Activated CD8-positive, alpha-beta T cell treated with anti-CD3 and anti-CD28 coated beads, Interleukin-2, amount 10 ng/mL, durations not matched to agents 7 days and 5 days (primary cell): ENCODE measurements around the gene KPNB1. TPM values are rescaled to one million over a fixed set of nuclear protein-coding genes. Genes with fewer than 3 reads are reported as not detected.

Experiments
- ATAC-seq: fragments of 150-1000 bp; cut with Tn5 transposase; one replicate; pipeline ENCODE4 v1.10.0; 2021; ENCODE audit warnings: moderate library complexity
- CTCF ChIA-PET: fragments of 350-600 bp; sonication (Branson Sonifier 250); formaldehyde crosslinking; loops from one replicate; lab custom pipeline; 2021; ENCODE audit warnings: antibody characterized with exemption; lab: Charles Lee
- POLR2A ChIA-PET: fragments of 350-600 bp; sonication (Branson Sonifier 250); formaldehyde crosslinking; loops from one replicate; lab custom pipeline; 2021; ENCODE audit warnings: antibody characterized with exemption; lab: Charles Lee
- DNase-seq: peaks from one replicate; pipeline ENCODE4 v3.0.0-alpha.2; 2020
- H3K27ac Mint-ChIP-seq: one replicate; pipeline ENCODE4 v1.8.0; 2021; ENCODE audit warnings: mild to moderate bottlenecking, mixed read lengths
- H3K27me3 Mint-ChIP-seq: one replicate; pipeline ENCODE4 v1.8.0; 2021; ENCODE audit warnings: low read depth, mixed read lengths
- H3K36me3 Mint-ChIP-seq: one replicate; pipeline ENCODE4 v1.8.0; 2021; ENCODE audit warnings: low read depth, mixed read lengths
- H3K4me1 Mint-ChIP-seq: one replicate; pipeline ENCODE4 v1.8.0; 2021; ENCODE audit warnings: low read depth, mixed read lengths
- H3K4me3 Mint-ChIP-seq: one replicate; pipeline ENCODE4 v1.8.0; 2021; ENCODE audit warnings: mild to moderate bottlenecking, mixed read lengths
- H3K9me3 Mint-ChIP-seq: one replicate; pipeline ENCODE4 v1.8.0; 2022; ENCODE audit warnings: mixed read lengths; ENCODE audit not compliant: insufficient read depth
- total RNA-seq, 2 experiments: library from RNA; stranded (reverse); gene quantifications; one replicate each; pipeline ENCODE4 v1.2.3, GENCODE V29; 2021

KPNB1 gene
- total RNA-seq, 2 experiments from 2014 or later = 413 to 427 TPM

DNA sequence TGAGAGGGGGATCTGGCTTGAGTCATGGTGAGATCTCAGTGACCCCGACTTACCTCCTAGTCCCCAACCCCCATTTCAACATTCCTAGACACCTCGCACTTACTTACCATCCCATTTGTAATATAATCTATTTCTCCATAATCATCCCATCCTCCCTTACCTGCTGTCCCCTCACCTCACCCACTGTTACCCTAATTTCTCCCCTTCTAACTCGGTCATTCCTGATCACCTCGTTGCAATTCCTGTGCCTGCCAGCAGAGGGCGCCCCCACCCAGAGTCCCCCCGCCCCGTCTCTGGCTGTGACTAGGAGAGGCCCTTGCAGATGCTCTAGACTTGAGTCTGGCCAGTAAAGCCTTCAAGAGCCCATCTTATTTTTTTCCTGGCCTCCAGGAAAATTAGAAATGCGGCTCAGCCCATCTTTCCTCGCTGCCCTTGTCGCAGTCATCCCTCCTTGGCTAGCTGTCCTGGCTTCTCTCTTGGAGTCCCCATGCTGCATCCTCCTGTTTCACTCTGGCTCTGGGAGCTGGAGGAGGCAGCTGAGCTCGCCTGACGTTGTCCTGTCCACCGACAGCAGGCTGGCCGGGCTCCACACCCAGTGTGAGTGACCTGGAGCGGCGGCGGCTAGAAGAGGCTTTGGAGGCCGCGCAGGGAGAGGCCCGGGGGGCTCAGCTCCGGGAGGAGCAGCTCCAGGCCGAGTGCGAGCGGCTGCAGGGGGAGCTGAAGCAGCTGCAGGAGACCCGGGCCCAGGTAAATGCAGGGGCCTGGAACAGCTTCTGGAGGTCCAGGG, 49.2 kb downstream of the KPNB1 start:
- peak; percentile 87 for DNase-seq
- ChIA-PET POLR2A (interaction anchor here (0.6 to 4.4 kb wide), 4 partner anchors 31 to 50 kb away, joined by 3 to 34 read pairs (median 4); partner anchors contain the start of gene TBX21), CTCF (interaction anchor here (0.7 to 12.8 kb wide), 25 partner anchors 9 to 312 kb away, joined by 3 to 474 read pairs (median 7); partner anchors contain the start of genes KPNB1 and TBX21)
- Mint-ChIP-seq H3K9me3 (no peaks in the 10 kb centered on the region), H3K36me3 (no peaks in the 10 kb centered on the region), H3K27me3 (no peaks in the 10 kb centered on the region), H3K4me3 (no peak overlapping the region), H3K4me1 (peaks cover 54% of the 10 kb centered on the region), H3K27ac (peak overlapping the region; percentile 65)
- ATAC-seq = peak; percentile 30

DNA sequence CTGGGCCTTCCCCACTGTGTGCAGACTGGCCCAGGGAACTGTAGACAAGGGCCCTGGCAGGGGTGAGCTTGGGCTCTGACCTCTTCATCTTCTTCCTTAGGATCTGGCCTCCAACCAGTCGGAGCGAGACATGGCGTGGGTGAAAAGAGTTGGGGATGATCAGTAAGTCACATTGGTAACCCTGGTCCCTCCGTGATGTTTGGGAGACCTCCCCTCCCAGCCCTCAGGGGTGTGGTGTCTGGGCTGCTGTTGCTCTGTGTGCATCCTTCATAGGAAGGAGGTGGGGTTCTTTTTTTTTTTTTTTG, 49.8 kb downstream of the KPNB1 start:
- Mint-ChIP-seq H3K36me3 (no peaks in the 10 kb centered on the region), H3K27me3 (no peaks in the 10 kb centered on the region), H3K27ac (peak overlapping the region; percentile 65), H3K4me1 (peaks cover 60% of the 10 kb centered on the region), H3K4me3 (no peak overlapping the region), H3K9me3 (no peaks in the 10 kb centered on the region)
- ATAC-seq (no peak), DNase-seq (no peak)
- ChIA-PET CTCF (interaction anchor here (0.7 to 12.8 kb wide), 22 partner anchors 8 to 312 kb away, joined by 3 to 474 read pairs (median 7); partner anchors contain the start of genes KPNB1 and TBX21), POLR2A (interaction anchor here (1.2 to 4.4 kb wide), 2 partner anchors 32 to 35 kb away, joined by 5 to 34 read pairs; partner anchors contain the start of gene TBX21)

DNA sequence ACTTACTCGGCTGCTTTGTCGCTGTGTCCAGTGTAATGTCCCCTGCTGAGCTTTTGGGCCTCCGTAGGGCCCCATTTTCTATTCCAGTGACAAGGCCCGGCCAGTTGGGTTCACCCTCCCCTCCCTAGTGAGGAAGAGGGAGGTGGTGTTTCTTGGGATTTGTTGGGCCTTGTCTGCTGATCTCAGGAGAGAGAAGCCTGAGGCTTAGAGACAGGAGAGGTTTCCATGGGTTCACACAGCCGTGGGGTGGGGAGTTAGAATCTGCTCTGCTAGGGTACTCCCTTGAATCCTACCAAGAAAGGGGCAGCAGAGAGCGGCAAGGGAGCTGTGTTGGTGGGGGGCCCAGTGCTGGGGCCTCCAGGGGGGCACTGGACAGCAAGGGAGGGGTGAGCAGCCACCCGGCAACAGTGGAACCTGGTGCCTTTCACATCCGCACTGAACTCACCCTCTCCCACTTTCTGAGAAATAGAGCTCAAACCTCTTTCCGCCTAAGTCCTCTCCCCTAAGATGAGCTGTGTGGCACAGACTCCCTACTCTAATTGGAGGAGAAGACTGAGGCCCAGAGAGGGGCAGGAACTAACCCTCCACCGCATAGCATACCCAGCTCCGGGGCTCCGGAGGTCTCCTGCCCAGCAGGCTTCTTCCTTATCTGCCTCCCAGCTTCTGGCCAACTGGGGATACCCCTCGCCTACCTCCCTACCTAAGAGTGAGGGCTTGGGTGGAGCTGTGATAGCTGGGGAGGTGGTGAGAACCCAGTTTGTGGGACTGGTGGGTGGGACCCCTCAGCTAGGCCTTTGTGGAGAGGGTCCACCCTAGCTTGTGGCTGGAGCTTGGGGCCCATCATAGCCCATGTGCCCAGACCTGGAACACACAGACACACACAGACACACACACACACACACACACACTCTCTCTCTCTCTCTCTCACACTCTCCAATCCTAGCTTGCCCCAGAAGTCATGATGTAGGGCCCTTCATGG, 51.0 kb downstream of the KPNB1 start:
- ChIA-PET CTCF (interaction anchor here (0.6 to 12.8 kb wide), 15 partner anchors 8 to 101 kb away, joined by 3 to 474 read pairs (median 5); partner anchors contain the start of genes KPNB1 and TBX21), POLR2A (interaction anchor here (0.7 to 4.4 kb wide), 10 partner anchors 8 to 195 kb away, joined by 3 to 34 read pairs (median 6); partner anchors contain the start of genes LRRC46, MRPL10 and TBX21)
- no peaks in the 10 kb centered on the region for H3K9me3 Mint-ChIP-seq
- H3K4me1 Mint-ChIP-seq = peaks cover 67% of the 10 kb centered on the region
- no peaks in the 10 kb centered on the region for H3K36me3 Mint-ChIP-seq
- peak overlapping the region; percentile 33 for H3K4me3 Mint-ChIP-seq
- no peaks in the 10 kb centered on the region for H3K27me3 Mint-ChIP-seq
- DNase-seq (peak; percentile 62), ATAC-seq (peak; percentile 48)
- H3K27ac Mint-ChIP-seq = peak overlapping the region; percentile 87

DNA sequence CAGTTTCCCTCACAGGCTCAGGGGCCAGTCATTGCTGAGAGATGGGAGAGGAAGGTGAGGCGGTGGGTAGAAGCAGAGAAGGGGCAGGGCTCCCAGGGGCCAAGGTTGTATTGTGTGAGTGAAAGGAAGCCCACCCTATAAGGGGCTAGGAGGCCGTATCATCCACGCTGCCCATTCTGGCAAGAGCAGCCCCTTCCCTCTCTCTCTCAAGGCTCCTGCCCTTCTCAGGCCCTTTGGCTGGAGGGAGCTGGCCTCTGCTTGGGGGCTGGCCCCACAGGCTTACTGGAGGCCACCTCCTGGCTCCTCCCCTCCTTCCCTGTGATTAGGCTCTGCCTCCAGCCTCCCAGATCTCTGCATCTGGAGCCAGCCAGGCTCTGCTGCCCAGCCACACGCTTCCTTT, 51.9 kb downstream of the KPNB1 start:
- ChIA-PET CTCF (interaction anchor here (0.8 to 12.8 kb wide), 7 partner anchors 16 to 100 kb away, joined by 3 to 474 read pairs (median 5); partner anchors contain the start of genes KPNB1 and TBX21), POLR2A (interaction anchor here (0.9 to 4.4 kb wide), 7 partner anchors 9 to 33 kb away, joined by 3 to 34 read pairs (median 6); partner anchors contain the start of gene TBX21)
- H3K27ac Mint-ChIP-seq = peak overlapping the region; percentile 87
- H3K9me3 Mint-ChIP-seq = no peaks in the 10 kb centered on the region
- H3K4me3 Mint-ChIP-seq = peak overlapping the region; percentile 33
- DNase-seq (no peak), ATAC-seq (no peak)
- H3K36me3 Mint-ChIP-seq = no peaks in the 10 kb centered on the region
- H3K4me1 Mint-ChIP-seq = peaks cover 75% of the 10 kb centered on the region
- no peaks in the 10 kb centered on the region for H3K27me3 Mint-ChIP-seq

DNA sequence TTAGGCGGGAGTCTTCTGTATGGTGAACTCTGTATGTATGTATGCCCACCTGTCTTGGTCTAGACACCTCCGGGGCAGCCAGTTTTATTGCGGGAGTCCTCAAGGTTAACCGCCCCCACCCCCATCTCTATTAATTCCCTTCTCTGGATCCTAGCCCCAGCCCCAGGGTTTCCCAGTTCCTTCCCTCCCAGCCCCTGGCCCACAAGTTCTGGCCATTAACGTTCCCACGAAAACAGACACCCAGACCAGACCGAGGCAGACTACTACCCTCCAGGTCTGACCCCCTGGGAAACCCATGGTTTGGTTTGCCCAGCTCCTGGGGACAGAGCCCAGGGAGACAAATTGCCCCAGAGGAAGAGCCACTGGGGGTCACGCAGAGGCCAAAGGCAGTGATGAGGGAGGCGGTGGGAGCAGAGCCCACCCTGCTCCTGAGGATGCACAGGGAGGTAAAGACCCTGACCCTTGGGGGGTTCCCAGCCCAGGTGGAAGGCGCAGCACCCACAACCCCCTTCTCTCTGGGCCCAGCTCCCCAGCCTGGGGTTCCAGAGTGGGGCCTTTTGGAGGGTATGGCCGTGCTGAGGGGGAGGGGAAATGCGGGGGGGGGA, 52.8 kb downstream of the KPNB1 start:
- ChIA-PET POLR2A (interaction anchor here (0.8 to 4.4 kb wide), 5 partner anchors 10 to 193 kb away, joined by 3 to 34 read pairs (median 3); partner anchors contain the start of gene TBX21), CTCF (interaction anchor here (1.0 to 12.8 kb wide), 3 partner anchors 15 to 100 kb away, joined by 3 to 474 read pairs (median 113); partner anchors contain the start of gene TBX21)
- Mint-ChIP-seq H3K4me1 (peaks cover 82% of the 10 kb centered on the region), H3K9me3 (no peaks in the 10 kb centered on the region), H3K27ac (peak overlapping the region; percentile 87), H3K4me3 (peak overlapping the region; percentile 15), H3K27me3 (no peaks in the 10 kb centered on the region), H3K36me3 (no peaks in the 10 kb centered on the region)
- no peak for DNase-seq
- no peak for ATAC-seq

DNA sequence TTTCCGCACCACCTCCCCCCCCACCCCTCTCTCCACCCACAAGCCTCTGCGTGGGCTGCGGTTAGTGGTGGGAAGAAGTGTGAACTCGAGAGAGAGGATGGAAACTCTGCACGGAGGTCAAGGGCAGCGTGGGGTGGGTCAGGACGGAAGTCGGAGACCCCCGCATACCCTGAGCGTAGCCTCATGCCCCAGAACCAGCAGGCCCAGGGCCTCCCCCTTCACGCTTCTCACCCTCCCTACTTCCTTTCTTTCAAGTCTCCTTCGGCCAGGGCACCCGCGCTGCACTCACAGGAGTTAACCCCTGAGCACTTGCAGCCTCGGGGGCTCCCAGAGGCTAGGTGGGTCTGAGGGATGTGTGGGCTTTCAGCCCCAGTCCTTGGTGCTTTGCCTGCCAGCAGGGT, 53.5 kb downstream of the KPNB1 start:
- POLR2A ChIA-PET = interaction anchor here (0.7 to 4.4 kb wide), 3 partner anchors 10 to 109 kb away, joined by 3 to 34 read pairs (median 3); partner anchors contain the start of gene TBX21
- DNase-seq (peak; percentile 74), ATAC-seq (peak; percentile 40)
- Mint-ChIP-seq H3K4me3 (peak overlapping the region; percentile 61), H3K27ac (peak overlapping the region; percentile 92), H3K36me3 (no peaks in the 10 kb centered on the region), H3K4me1 (peaks cover 88% of the 10 kb centered on the region), H3K9me3 (no peaks in the 10 kb centered on the region), H3K27me3 (no peaks in the 10 kb centered on the region)
- CTCF ChIA-PET = interaction anchor here (1.9 to 12.8 kb wide), 2 partner anchors 16 to 32 kb away, joined by 14 to 474 read pairs; partner anchors contain the start of gene TBX21

DNA sequence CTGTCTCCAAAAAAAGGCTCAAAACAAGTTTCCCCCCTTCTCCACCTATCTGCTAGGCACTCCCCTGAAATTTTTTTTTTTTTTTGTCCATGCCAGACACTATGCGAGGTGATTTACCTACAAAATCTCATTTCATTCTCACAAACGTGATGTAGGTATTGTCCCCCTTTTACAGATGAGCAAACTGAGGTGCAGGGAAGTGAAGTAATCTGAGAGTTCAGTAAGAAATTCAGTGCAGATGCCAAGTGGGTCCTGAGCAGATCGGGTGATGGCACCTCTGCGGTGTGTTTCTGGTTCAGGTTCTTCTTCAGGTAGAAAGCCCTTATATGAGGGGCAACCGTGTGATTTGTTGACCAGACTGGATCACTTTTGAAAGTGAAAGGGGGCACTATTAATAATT, 54.0 kb downstream of the KPNB1 start:
- ATAC-seq = no peak
- ChIA-PET POLR2A (interaction anchor here (0.7 to 1.7 kb wide), 3 partner anchors 29 to 109 kb away, joined by 3 to 11 read pairs (median 4); partner anchors contain the start of gene TBX21), CTCF (interaction anchor here (1.9 to 12.8 kb wide), 2 partner anchors 15 to 32 kb away, joined by 14 to 474 read pairs; partner anchors contain the start of gene TBX21)
- Mint-ChIP-seq H3K4me1 (peaks cover 87% of the 10 kb centered on the region), H3K9me3 (no peaks in the 10 kb centered on the region), H3K27ac (peak overlapping the region; percentile 92), H3K36me3 (no peaks in the 10 kb centered on the region), H3K27me3 (no peaks in the 10 kb centered on the region), H3K4me3 (peak overlapping the region; percentile 61)
- DNase-seq = no peak

DNA sequence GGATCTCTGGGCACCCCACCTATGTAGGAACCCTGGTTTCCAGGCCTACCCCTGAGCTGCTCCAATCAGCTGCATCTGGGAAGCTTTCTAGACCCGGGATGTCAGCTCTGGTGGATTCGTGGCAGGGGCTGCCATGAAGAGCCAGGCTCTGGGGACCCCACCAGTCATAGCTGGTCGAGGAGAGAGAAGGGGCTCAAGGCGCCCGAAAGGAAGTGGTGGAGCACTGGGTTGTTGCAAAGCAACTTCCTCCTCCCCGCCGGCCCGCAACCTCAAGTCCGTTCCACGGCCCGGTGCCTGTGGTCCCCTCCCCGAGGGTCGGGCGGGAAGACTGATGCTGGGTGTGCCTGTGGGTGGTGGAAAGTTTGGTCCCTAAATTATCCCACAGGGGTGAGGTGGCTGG, 54.4 kb downstream of the KPNB1 start:
- DNase-seq = peak; percentile 59
- Mint-ChIP-seq H3K36me3 (no peaks in the 10 kb centered on the region), H3K27ac (peak overlapping the region; percentile 92), H3K9me3 (no peaks in the 10 kb centered on the region), H3K4me3 (peak overlapping the region; percentile 61), H3K27me3 (no peaks in the 10 kb centered on the region), H3K4me1 (peaks cover 82% of the 10 kb centered on the region)
- ATAC-seq = peak; percentile 3
- ChIA-PET POLR2A (interaction anchor here (1.0 to 1.7 kb wide), 4 partner anchors 17 to 32 kb away, joined by 3 to 11 read pairs (median 4); partner anchors contain the start of gene TBX21), CTCF (interaction anchor here (0.7 to 12.8 kb wide), 4 partner anchors 15 to 86 kb away, joined by 3 to 474 read pairs (median 8); partner anchors contain the start of gene TBX21)

DNA sequence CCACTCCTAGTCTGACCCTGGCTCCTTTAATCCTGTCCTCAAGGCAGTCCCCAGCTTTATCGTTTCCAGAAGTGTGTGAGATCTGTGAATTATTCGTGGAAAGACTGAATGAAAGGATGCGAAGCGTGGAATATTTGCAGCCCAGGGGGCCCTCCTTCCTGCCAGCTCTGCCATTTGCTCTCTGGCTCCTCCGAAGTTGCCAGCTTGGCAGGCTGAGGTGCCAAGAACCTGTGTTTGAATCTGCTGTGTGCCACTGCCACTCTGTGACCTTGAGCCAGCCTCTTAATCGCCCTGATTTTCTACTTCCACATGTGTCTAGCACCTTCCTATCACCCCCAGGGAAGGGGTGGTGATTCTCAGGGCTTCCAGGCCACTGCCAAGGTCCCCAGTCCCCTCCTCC, 55.0 kb downstream of the KPNB1 start:
- ATAC-seq = no peak
- H3K9me3 Mint-ChIP-seq = no peaks in the 10 kb centered on the region
- DNase-seq = no peak
- H3K4me3 Mint-ChIP-seq = peak overlapping the region; percentile 61
- no peaks in the 10 kb centered on the region for H3K36me3 Mint-ChIP-seq
- ChIA-PET CTCF (interaction anchor here (0.7 to 12.8 kb wide), 4 partner anchors 14 to 85 kb away, joined by 3 to 474 read pairs (median 8); partner anchors contain the start of gene TBX21), POLR2A (interaction anchor here (1.0 to 1.7 kb wide), 4 partner anchors 17 to 31 kb away, joined by 3 to 11 read pairs (median 4); partner anchors contain the start of gene TBX21)
- H3K4me1 Mint-ChIP-seq = peaks cover 81% of the 10 kb centered on the region
- no peaks in the 10 kb centered on the region for H3K27me3 Mint-ChIP-seq
- peak overlapping the region; percentile 92 for H3K27ac Mint-ChIP-seq
